HepG2 (cell line): Measurements from ENCODE around the gene ENTREP3. TPM values are rescaled to one million over a fixed set of nuclear protein-coding genes. Genes with fewer than 3 reads are reported as not detected.

ENCODE experiments used
- ARNT2 ChIP-seq: sonication (generic); formaldehyde crosslinking; IDR thresholded peaks from 2 replicates; pipeline ENCODE4 v1.8.0; 2022; ENCODE audit warnings: mild to moderate bottlenecking, low read depth, missing genetic modification reagents, moderate library complexity
- ATF7-NPFF ChIP-seq: sonication (generic); formaldehyde crosslinking; IDR thresholded peaks from 2 replicates; pipeline ENCODE4 v1.8.1; 2023; ENCODE audit warnings: mild to moderate bottlenecking, low read depth, missing genetic modification reagents, moderate library complexity
- ATRX ChIP-seq: sonication (generic); formaldehyde crosslinking; IDR thresholded peaks from 2 replicates; pipeline ENCODE4 v1.4.0; 2020; ENCODE audit warnings: missing genetic modification reagents, borderline replicate concordance
- BCL6 ChIP-seq: IDR thresholded peaks from 2 replicates; pipeline ENCODE4 v1.6.1; 2016; ENCODE audit warnings: missing genetic modification reagents, missing compliant biosample characterization
- BHLHE40 ChIP-seq: IDR thresholded peaks from 2 replicates; pipeline ENCODE4 v1.6.1; 2011; ENCODE audit warnings: low read length, improper control_type of control experiment
- CEBPG ChIP-seq: IDR thresholded peaks from 2 replicates; pipeline ENCODE4 v1.6.1; 2016
- DNMT1 ChIP-seq: sonication (generic); formaldehyde crosslinking; IDR thresholded peaks from 2 replicates; pipeline ENCODE4 v1.5.1; 2020; ENCODE audit warnings: mild to moderate bottlenecking, missing genetic modification reagents
- ETV5 ChIP-seq: IDR thresholded peaks from 2 replicates; pipeline ENCODE4 v1.6.1; 2018; ENCODE audit warnings: missing biosample characterization, missing genetic modification reagents, inconsistent platforms, borderline replicate concordance
- FIP1L1 ChIP-seq: fragments of 200-400 bp; formaldehyde crosslinking; IDR thresholded peaks from 2 replicates; pipeline ENCODE4 v1.6.1; 2018; ENCODE audit warnings: low read depth, mild to moderate bottlenecking, low read length, moderate library complexity, borderline replicate concordance; ENCODE audit not compliant: insufficient read depth
- GABPB1 ChIP-seq: IDR thresholded peaks from 2 replicates; pipeline ENCODE4 v1.6.1; 2016; ENCODE audit warnings: mild to moderate bottlenecking, missing genetic modification reagents, moderate library complexity, missing compliant biosample characterization
- IRF2 ChIP-seq: IDR thresholded peaks from 2 replicates; pipeline ENCODE4 v1.6.1; 2018; ENCODE audit warnings: missing genetic modification reagents, missing compliant biosample characterization
- MLX ChIP-seq: IDR thresholded peaks from 2 replicates; pipeline ENCODE4 v1.6.1; 2016
- NONO ChIP-seq, 2 experiments: fragments of 450-650 bp in 1 of 2; sonication (generic) in 1 of 2; formaldehyde crosslinking in 1 of 2; IDR thresholded peaks in 1 of 2; conservative IDR thresholded peaks in 1 of 2; 2 replicates each; pipeline versions ENCODE4 v1.6.1 to v1.8.0; 2017 to 2022; ENCODE audit warnings: mild to moderate bottlenecking in 1 of 2, missing genetic modification reagents in 1 of 2, moderate library complexity in 1 of 2
- PCBP2 ChIP-seq: fragments of 200-400 bp; formaldehyde crosslinking; optimal IDR thresholded peaks from 2 replicates; pipeline ENCODE3; 2018; ENCODE audit warnings: low read length, low read depth; ENCODE audit not compliant: poor library complexity, severe bottlenecking
- PHF5A ChIP-seq: IDR thresholded peaks from one replicate; pipeline ENCODE4 v1.6.1; 2018; ENCODE audit warnings: low read depth, missing genetic modification reagents; ENCODE audit not compliant: unreplicated experiment
- PHF8 ChIP-seq: sonication (generic); formaldehyde crosslinking; IDR thresholded peaks from 2 replicates; pipeline ENCODE4 v1.5.0; 2020; ENCODE audit warnings: missing genetic modification reagents
- SIN3B ChIP-seq: fragments of 150-350 bp; IDR thresholded peaks from 2 replicates; pipeline ENCODE4 v1.6.1; 2014; ENCODE audit warnings: low read length
- TFDP1 ChIP-seq: IDR thresholded peaks from 2 replicates; pipeline ENCODE4 v1.6.1; 2016; ENCODE audit warnings: missing compliant biosample characterization, missing genetic modification reagents, borderline replicate concordance
- ZNF234 ChIP-seq: sonication (generic); formaldehyde crosslinking; conservative IDR thresholded peaks from 2 replicates; pipeline ENCODE4 v1.5.1; 2020; ENCODE audit warnings: mild to moderate bottlenecking, missing genetic modification reagents
- ZNF280D ChIP-seq: sonication (generic); formaldehyde crosslinking; IDR thresholded peaks from 2 replicates; pipeline ENCODE4 v1.5.1; 2020; ENCODE audit warnings: mild to moderate bottlenecking, missing genetic modification reagents
- ZNF431 ChIP-seq: sonication (generic); formaldehyde crosslinking; IDR thresholded peaks from 2 replicates; pipeline ENCODE4 v1.9.0; 2022; ENCODE audit warnings: missing genetic modification reagents, low read depth, mild to moderate bottlenecking, borderline replicate concordance
- ZNF597 ChIP-seq: sonication (generic); formaldehyde crosslinking; IDR thresholded peaks from 2 replicates; pipeline ENCODE4 v1.5.0; 2020; ENCODE audit warnings: missing genetic modification reagents
- polyA plus RNA-seq, 8 experiments: library from polyadenylated mRNA; depleted of rRNA in 3 of 8; stranded (reverse) in 7 of 8; unstranded in 1 of 8; fragments of >200 nt; fragmentation: Illumina TruSeq in 4 of 8; extraction: Trizol in 4 of 8; gene quantifications; 2 replicates each; pipeline versions ENCODE4 v1.2.1 to v1.2.3, GENCODE V29; 2011 to 2016; ENCODE audit warnings: low read depth in 4 of 8, missing spikeins in 1 of 8, mixed read lengths in 1 of 8; ENCODE audit not compliant: insufficient read depth in 1 of 8
- total RNA-seq, 5 experiments: library from RNA; depleted of rRNA; stranded (reverse); fragments of >200 nt; fragmentation: Illumina TruSeq; extraction: Trizol; gene quantifications; 2 replicates each; pipeline ENCODE4 v1.2.3, GENCODE V29; 2016; ENCODE audit warnings: low read depth in 1 of 5
- TF ChIP-seq, protein P1 (sequence below): conservative IDR thresholded peaks from 2 replicates; pipeline ENCODE4 v1.6.1; 2018; ENCODE audit warnings: missing genetic modification reagents

ENTREP3 gene
- total and polyA plus RNA-seq, 2 of the 13 experiments (the other 11 are each of a cell fraction or from before 2014, with no cell fraction given) = 4.1 to 9.9 TPM

DNA sequence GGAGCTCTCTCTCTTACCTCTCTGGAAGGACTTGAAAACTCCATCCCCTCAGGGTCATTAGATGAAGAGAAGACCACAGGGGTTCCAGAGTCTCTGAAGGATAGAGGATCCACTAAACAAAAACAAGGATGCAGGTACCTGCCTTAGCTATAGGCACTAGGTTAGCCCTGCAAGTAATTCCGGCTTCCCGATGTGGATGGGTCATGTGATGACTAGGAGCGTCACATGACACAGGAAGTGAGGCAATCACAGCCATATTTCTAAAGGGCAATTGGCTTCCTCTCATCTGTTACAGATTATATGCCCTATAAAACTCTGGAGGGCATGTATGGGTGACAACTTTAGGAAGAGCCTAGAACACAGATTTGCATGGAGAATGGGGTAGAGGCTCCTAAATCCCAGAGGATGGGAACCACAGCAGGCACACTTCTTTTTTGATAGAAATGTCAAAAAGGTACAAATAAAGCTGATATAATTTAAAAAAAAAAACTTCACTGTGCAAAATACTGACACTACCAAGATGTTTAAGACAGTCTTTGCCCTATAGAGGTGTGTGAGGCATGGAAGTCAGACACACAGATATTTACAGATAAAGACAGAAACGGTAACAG lies 14.1 kb downstream of the ENTREP3 start (continued):
- TF ChIP-seq ZNF597 (no peak), BHLHE40 (no peak), PCBP2 (no peak), ZNF431 (CRISPR knock-in tag) (0 out of 2 replicates have a peak, but pooled peaks have one; percentile 50), TFDP1 (CRISPR knock-in tag) (no peak), ZNF280D (CRISPR knock-in tag) (no peak), CEBPG (CRISPR knock-in tag) (peak; percentile 87), ATRX (CRISPR knock-in tag) (no peak), GABPB1 (CRISPR knock-in tag) (peak; percentile 81), PHF8 (CRISPR knock-in tag) (peak; percentile 50; the same call in 1 of the 2 replicates), BCL6 (0 out of 2 replicates have a peak, but pooled peaks have one; percentile 19), SIN3B (peak; percentile 85; the same call in 1 of the 2 replicates), ETV5 (CRISPR knock-in tag) (peak; percentile 88; the same call in 1 of the 2 replicates), IRF2 (CRISPR knock-in tag) (peak; percentile 91), NONO (IDR thresholded peaks at IDR 0.05) (no peak), NONO (CRISPR knock-in tag; conservative IDR thresholded peaks at IDR 0.05) (no peak), FIP1L1 (no peak), ARNT2 (CRISPR knock-in tag) (no peak), DNMT1 (CRISPR knock-in tag) (no peak), PHF5A (CRISPR knock-in tag) (no peak), ZNF234 (CRISPR knock-in tag) (no peak), MLX (CRISPR knock-in tag) (no peak), ATF7-NPFF (no peak)
- TF ChIP-seq, protein P1, sequence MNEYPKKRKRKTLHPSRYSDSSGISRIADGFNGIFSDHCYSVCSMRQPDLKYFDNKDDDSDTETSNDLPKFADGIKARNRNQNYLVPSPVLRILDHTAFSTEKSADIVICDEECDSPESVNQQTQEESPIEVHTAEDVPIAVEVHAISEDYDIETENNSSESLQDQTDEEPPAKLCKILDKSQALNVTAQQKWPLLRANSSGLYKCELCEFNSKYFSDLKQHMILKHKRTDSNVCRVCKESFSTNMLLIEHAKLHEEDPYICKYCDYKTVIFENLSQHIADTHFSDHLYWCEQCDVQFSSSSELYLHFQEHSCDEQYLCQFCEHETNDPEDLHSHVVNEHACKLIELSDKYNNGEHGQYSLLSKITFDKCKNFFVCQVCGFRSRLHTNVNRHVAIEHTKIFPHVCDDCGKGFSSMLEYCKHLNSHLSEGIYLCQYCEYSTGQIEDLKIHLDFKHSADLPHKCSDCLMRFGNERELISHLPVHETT (CRISPR knock-in tag) = no peak
